ENCODE results near the gene NAPA.

The NAPA gene

DNA sequence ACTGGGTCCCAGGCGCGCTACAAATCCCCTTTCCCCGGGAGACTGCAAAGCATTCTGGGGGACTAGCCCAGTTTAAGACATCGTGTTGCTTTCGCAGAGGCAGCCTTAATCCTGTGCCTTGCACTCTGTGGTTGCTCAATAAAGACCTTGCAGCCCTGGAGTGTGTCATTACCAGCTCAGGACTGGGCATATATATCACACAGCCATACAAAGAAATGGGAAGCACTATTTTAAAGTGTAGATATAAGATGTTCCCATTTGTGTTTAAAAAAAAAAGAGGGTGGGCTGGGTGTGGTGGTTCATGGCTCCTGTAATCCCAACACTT lies 11.1 kb downstream of the NAPA start:
- no peak overlapping the region for H2AFZ ChIP-seq (ENCODE audit: low read length)
- H3K9me2 ChIP-seq (replicated peaks; ENCODE audit: low read depth, low read length) = no peaks in the 10 kb centered on the region
- H3K4me2 ChIP-seq (ENCODE audit: low read depth, low read length, poor library complexity, severe bottlenecking) = no peak overlapping the region
- peaks cover 23% of the 10 kb centered on the region for H3K79me2 ChIP-seq (ENCODE audit: insufficient read depth, low read length)
- no peaks in the 10 kb centered on the region for H3K4me1 ChIP-seq (ENCODE audit: insufficient read depth, low read length, poor library complexity, severe bottlenecking)
- no peak overlapping the region for H3K4me3 ChIP-seq (ENCODE audit: low read length, poor library complexity, severe bottlenecking)
- H3K9me3 ChIP-seq (ENCODE audit: insufficient read depth, low read depth, low read length) = no peaks in the 10 kb centered on the region
- H3F3A ChIP-seq (ENCODE audit: low read depth) = no peaks in the 10 kb centered on the region
- H3K9ac ChIP-seq (ENCODE audit: low read depth, low read length, poor library complexity, severe bottlenecking) = no peak overlapping the region
- H3K36me3 ChIP-seq (ENCODE audit: insufficient read depth, low read length) = peaks cover 40% of the 10 kb centered on the region; the same call in 1 of the 2 replicates
- H3K27me3 ChIP-seq (ENCODE audit: insufficient read depth, low read length, poor library complexity, severe bottlenecking) = no peaks in the 10 kb centered on the region
- peaks cover 7% of the 10 kb centered on the region for H4K20me1 ChIP-seq (ENCODE audit: insufficient read depth, low read length, poor library complexity, severe bottlenecking)
- TF ChIP-seq, protein P1, sequence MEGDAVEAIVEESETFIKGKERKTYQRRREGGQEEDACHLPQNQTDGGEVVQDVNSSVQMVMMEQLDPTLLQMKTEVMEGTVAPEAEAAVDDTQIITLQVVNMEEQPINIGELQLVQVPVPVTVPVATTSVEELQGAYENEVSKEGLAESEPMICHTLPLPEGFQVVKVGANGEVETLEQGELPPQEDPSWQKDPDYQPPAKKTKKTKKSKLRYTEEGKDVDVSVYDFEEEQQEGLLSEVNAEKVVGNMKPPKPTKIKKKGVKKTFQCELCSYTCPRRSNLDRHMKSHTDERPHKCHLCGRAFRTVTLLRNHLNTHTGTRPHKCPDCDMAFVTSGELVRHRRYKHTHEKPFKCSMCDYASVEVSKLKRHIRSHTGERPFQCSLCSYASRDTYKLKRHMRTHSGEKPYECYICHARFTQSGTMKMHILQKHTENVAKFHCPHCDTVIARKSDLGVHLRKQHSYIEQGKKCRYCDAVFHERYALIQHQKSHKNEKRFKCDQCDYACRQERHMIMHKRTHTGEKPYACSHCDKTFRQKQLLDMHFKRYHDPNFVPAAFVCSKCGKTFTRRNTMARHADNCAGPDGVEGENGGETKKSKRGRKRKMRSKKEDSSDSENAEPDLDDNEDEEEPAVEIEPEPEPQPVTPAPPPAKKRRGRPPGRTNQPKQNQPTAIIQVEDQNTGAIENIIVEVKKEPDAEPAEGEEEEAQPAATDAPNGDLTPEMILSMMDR (conservative IDR thresholded peaks at IDR 0.05; ENCODE audit: low read length) = no peak
- no peak for TF ChIP-seq EZH2phosphoT487 (IDR thresholded peaks at IDR 0.05; ENCODE audit: borderline replicate concordance)

- TF ChIP-seq, protein P1 (conservative IDR thresholded peaks at IDR 0.05; ENCODE audit: low read length) = no peak
- no peak for TF ChIP-seq EZH2phosphoT487 (IDR thresholded peaks at IDR 0.05; ENCODE audit: borderline replicate concordance)
- no peak overlapping the region for H2AFZ ChIP-seq (ENCODE audit: low read length)
- H3K4me1 ChIP-seq (ENCODE audit: insufficient read depth, low read length, poor library complexity, severe bottlenecking) = no peaks in the 10 kb centered on the region
- peaks cover 7% of the 10 kb centered on the region for H4K20me1 ChIP-seq (ENCODE audit: insufficient read depth, low read length, poor library complexity, severe bottlenecking)
- H3K9ac ChIP-seq (ENCODE audit: low read depth, low read length, poor library complexity, severe bottlenecking) = no peak overlapping the region
- H3K4me2 ChIP-seq (ENCODE audit: low read depth, low read length, poor library complexity, severe bottlenecking) = no peak overlapping the region
- H3K27me3 ChIP-seq (ENCODE audit: insufficient read depth, low read length, poor library complexity, severe bottlenecking) = no peaks in the 10 kb centered on the region
- no peak overlapping the region for H3K4me3 ChIP-seq (ENCODE audit: low read length, poor library complexity, severe bottlenecking)
- H3F3A ChIP-seq (ENCODE audit: low read depth) = no peaks in the 10 kb centered on the region
- H3K79me2 ChIP-seq (ENCODE audit: insufficient read depth, low read length) = peaks cover 18% of the 10 kb centered on the region; the same call in 1 of the 2 replicates
- peaks cover 45% of the 10 kb centered on the region; the same call in 1 of the 2 replicates for H3K36me3 ChIP-seq (ENCODE audit: insufficient read depth, low read length)
- no peaks in the 10 kb centered on the region for H3K9me2 ChIP-seq (replicated peaks; ENCODE audit: low read depth, low read length)
- H3K9me3 ChIP-seq (ENCODE audit: insufficient read depth, low read depth, low read length) = no peaks in the 10 kb centered on the region
Observed at GRCh38 chr19:47503130-47503825, 11.6 kb downstream of the NAPA start.

- no peaks in the 10 kb centered on the region for H4K20me1 ChIP-seq (ENCODE audit: insufficient read depth, low read length, poor library complexity, severe bottlenecking)
- no peak overlapping the region for H3K4me3 ChIP-seq (ENCODE audit: low read length, poor library complexity, severe bottlenecking)
- no peaks in the 10 kb centered on the region for H3K9me3 ChIP-seq (ENCODE audit: insufficient read depth, low read depth, low read length)
- no peak overlapping the region for H2AFZ ChIP-seq (ENCODE audit: low read length)
- H3K4me1 ChIP-seq (ENCODE audit: insufficient read depth, low read length, poor library complexity, severe bottlenecking) = no peaks in the 10 kb centered on the region
- H3K36me3 ChIP-seq (ENCODE audit: insufficient read depth, low read length) = peaks cover 59% of the 10 kb centered on the region; the same call in 1 of the 2 replicates
- no peak overlapping the region for H3K9ac ChIP-seq (ENCODE audit: low read depth, low read length, poor library complexity, severe bottlenecking)
- no peaks in the 10 kb centered on the region for H3K79me2 ChIP-seq (ENCODE audit: insufficient read depth, low read length)
- no peak overlapping the region for H3K4me2 ChIP-seq (ENCODE audit: low read depth, low read length, poor library complexity, severe bottlenecking)
- no peaks in the 10 kb centered on the region for H3K27me3 ChIP-seq (ENCODE audit: insufficient read depth, low read length, poor library complexity, severe bottlenecking)
- no peaks in the 10 kb centered on the region for H3F3A ChIP-seq (ENCODE audit: low read depth)
- TF ChIP-seq EZH2phosphoT487 (IDR thresholded peaks at IDR 0.05; ENCODE audit: borderline replicate concordance) = no peak
- TF ChIP-seq, protein P1 (conservative IDR thresholded peaks at IDR 0.05; ENCODE audit: low read length) = no peak
- H3K9me2 ChIP-seq (replicated peaks; ENCODE audit: low read depth, low read length) = no peaks in the 10 kb centered on the region
Observed at GRCh38 chr19:47499863-47500830, 14.7 kb downstream of the NAPA start.

Measured in Loucy (cell line).